K562 (cell line): ENCODE data around the gene ARHGAP10. TPM values are rescaled to one million over a fixed set of nuclear protein-coding genes. Genes with fewer than 3 reads are reported as not detected.

ENCODE experiments used
- ARHGAP35 ChIP-seq: fragments of 450-650 bp; IDR thresholded peaks from 2 replicates; pipeline ENCODE4 v1.6.1; 2018; ENCODE audit not compliant: partially characterized antibody
- DEAF1 ChIP-seq: fragments of 450-650 bp; formaldehyde crosslinking; IDR thresholded peaks from 2 replicates; pipeline ENCODE4 v1.4.0; 2020; ENCODE audit warnings: mild to moderate bottlenecking, moderate library complexity
- E4F1 ChIP-seq: fragments of 250-450 bp; sonication (Bioruptor Pico); IDR thresholded peaks from 2 replicates; pipeline ENCODE4 v1.5.0; 2021; ENCODE audit warnings: mild to moderate bottlenecking, borderline replicate concordance
- GATAD2B ChIP-seq: fragments of 450-650 bp; IDR thresholded peaks from 2 replicates; pipeline ENCODE4 v1.6.1; 2017; ENCODE audit warnings: mild to moderate bottlenecking, borderline replicate concordance
- MEF2D ChIP-seq: conservative IDR thresholded peaks from 2 replicates; pipeline ENCODE4 v1.6.1; 2016; ENCODE audit warnings: low read depth, missing genetic modification characterization, missing compliant biosample characterization
- MXI1 ChIP-seq: IDR thresholded peaks from 2 replicates; pipeline ENCODE4 v1.6.1; 2011; ENCODE audit warnings: low read depth, mild to moderate bottlenecking, improper control_type of control experiment, low read length
- RAD21 ChIP-seq, 2 experiments: fragments of 250-450 bp in 1 of 2; fragments of 450-650 bp in 1 of 2; sonication (Bioruptor Pico) in 1 of 2; formaldehyde crosslinking in 1 of 2; IDR thresholded peaks in 1 of 2; conservative IDR thresholded peaks in 1 of 2; 2 replicates each; pipeline versions ENCODE4 v1.4.0 to v1.8.0; 2020 to 2022; ENCODE audit warnings: mild to moderate bottlenecking in 2 of 2, moderate library complexity in 1 of 2
- RAD51 ChIP-seq: fragments of 450-650 bp; IDR thresholded peaks from 2 replicates; pipeline ENCODE4 v1.7.1; 2016; ENCODE audit warnings: low read depth, mild to moderate bottlenecking, borderline replicate concordance
- SMC3 ChIP-seq: conservative IDR thresholded peaks from 2 replicates; pipeline ENCODE4 v1.6.1; 2011; ENCODE audit warnings: low read depth, low read length, improper control_type of control experiment; ENCODE audit not compliant: insufficient read depth
- TFE3 ChIP-seq: fragments of 450-650 bp; formaldehyde crosslinking; IDR thresholded peaks from 2 replicates; pipeline ENCODE4 v1.4.0; 2020; ENCODE audit warnings: mild to moderate bottlenecking, mixed read lengths
- ZBTB7A ChIP-seq: IDR thresholded peaks from 2 replicates; pipeline ENCODE4 v1.6.1; 2011; ENCODE audit warnings: low read depth, mild to moderate bottlenecking, low read length, moderate library complexity, borderline replicate concordance; ENCODE audit not compliant: control insufficient read depth
- ZNF23 ChIP-seq: fragments of 250-450 bp; sonication (Bioruptor Pico); IDR thresholded peaks from 2 replicates; pipeline ENCODE4 v1.4.0; 2020; ENCODE audit warnings: mild to moderate bottlenecking
- ZNF592 ChIP-seq: fragments of 450-650 bp; IDR thresholded peaks from 2 replicates; pipeline ENCODE4 v1.6.1; 2017; ENCODE audit warnings: antibody characterized with exemption, mild to moderate bottlenecking
- ZNF830 ChIP-seq: fragments of 250-450 bp; sonication (Bioruptor Pico); IDR thresholded peaks from 2 replicates; pipeline ENCODE4 v1.5.0; 2021; ENCODE audit warnings: mild to moderate bottlenecking
- polyA plus RNA-seq, 8 experiments: library from polyadenylated mRNA; depleted of rRNA in 4 of 8; stranded (reverse) in 5 of 8; unstranded in 3 of 8; fragments of >200 nt; fragmentation: Nextera tagmentation in 2 of 8; fragmentation: Illumina TruSeq in 1 of 8; extraction: Ambion mirVana in 2 of 8; extraction: Trizol in 1 of 8; gene quantifications; 2 replicates each; pipeline versions ENCODE4 v1.2.1 to v1.2.3, GENCODE V29; 2011 to 2014; ENCODE audit warnings: inconsistent platforms in 1 of 8, missing spikeins in 1 of 8
- total RNA-seq, 7 experiments: library from RNA; depleted of rRNA in 6 of 7; stranded (reverse); fragments of >200 nt in 6 of 7; fragmentation: Illumina TruSeq in 2 of 7; extraction: Trizol in 2 of 7; gene quantifications; 2 replicates each; pipeline versions ENCODE4 v1.2.1 to v1.2.3, GENCODE V29; 2011 to 2021; ENCODE audit warnings: low replicate concordance in 1 of 7

The ARHGAP10 gene
- total and polyA plus RNA-seq, 9 of the 15 experiments (the other 6 are each of a cell fraction or from before 2014, with no cell fraction given): 0.03 to 0.22 (median 0.06) TPM; not detected in 3

GRCh38 chr4:147984065-147984777 lies 252.3 kb downstream of the ARHGAP10 start (continued):
- TF ChIP-seq RAD21 (CRISPR knock-in tag; conservative IDR thresholded peaks at IDR 0.05 in 1 of 2, IDR thresholded peaks at IDR 0.05 in 1 of 2) (peak; percentile 63 to 68), ARHGAP35 (no peak), DEAF1 (CRISPR knock-in tag) (peak; percentile 26; the same call in 1 of the 2 replicates), MEF2D (tag) (no peak), GATAD2B (no peak), TFE3 (CRISPR knock-in tag) (no peak), E4F1 (no peak), MXI1 (no peak), RAD51 (no peak), ZNF830 (CRISPR knock-in tag) (no peak), ZBTB7A (no peak), SMC3 (peak; percentile 59), ZNF592 (no peak), ZNF23 (CRISPR knock-in tag) (no peak)
